IMR-90 (cell line): ENCODE measurements around the gene PPP1R9B. TPM values are rescaled to one million over a fixed set of nuclear protein-coding genes. Genes with fewer than 3 reads are reported as not detected.

ENCODE experiments used
- ATAC-seq: fragments of 200-7000 bp; cut with Tn5 transposase; 2 replicates; pipeline ENCODE4 v1.9.1; 2020; ENCODE audit warnings: low read depth, mild to moderate bottlenecking, moderate library complexity
- BruUV-seq: library from RNA; stranded (reverse); fragments of 400-500 nt; replicated peaks from 2 replicates; lab custom pipeline; 2021; lab: Mats Ljungman, UMichigan
- CTCF ChIA-PET: fragments of 300-600 bp; formaldehyde crosslinking; extraction: SDS; loops from one replicate; lab custom pipeline; 2021; ENCODE audit warnings: antibody characterized with exemption; lab: Yijun Ruan, JAX
- POLR2A ChIA-PET: fragments of 300-600 bp; sonication (Branson Sonifier 250); formaldehyde crosslinking; loops from one replicate; lab custom pipeline; 2022; ENCODE audit warnings: antibody characterized with exemption; ENCODE audit not compliant: unreplicated experiment; lab: Charles Lee
- DNase-seq: peaks from one replicate; pipeline ENCODE4 v3.0.0; 2013
- H2AFZ ChIP-seq: replicated peaks from 2 replicates; pipeline ENCODE3; 2013; ENCODE audit warnings: low read length, mild to moderate bottlenecking; ENCODE audit not compliant: poor library complexity
- H2AK5ac ChIP-seq: 2 replicates; pipeline ENCODE4 v1.6.1; 2013; ENCODE audit warnings: low read depth, low read length, inconsistent platforms
- H2AK9ac ChIP-seq: replicated peaks from 2 replicates; pipeline ENCODE3; 2013; ENCODE audit warnings: mild to moderate bottlenecking, low read depth, low read length, moderate library complexity; ENCODE audit not compliant: poor library complexity
- H2BK120ac ChIP-seq: 2 replicates; pipeline ENCODE4 v1.6.1; 2013; ENCODE audit warnings: low read depth, low read length, inconsistent platforms
- H2BK15ac ChIP-seq: 3 replicates; pipeline ENCODE4 v1.6.1; 2013; ENCODE audit warnings: low read depth, low read length, inconsistent platforms
- H2BK20ac ChIP-seq: 2 replicates; pipeline ENCODE4 v1.6.1; 2013; ENCODE audit warnings: low read depth, mild to moderate bottlenecking, inconsistent platforms, low read length, moderate library complexity
- H2BK5ac ChIP-seq: 2 replicates; pipeline ENCODE4 v1.6.1; 2013; ENCODE audit warnings: mild to moderate bottlenecking, low read depth, low read length, inconsistent platforms; ENCODE audit not compliant: poor library complexity, severe bottlenecking
- H3K14ac ChIP-seq: replicated peaks from 2 replicates; pipeline ENCODE4 v1.6.1; 2013; ENCODE audit warnings: low read depth, low read length, inconsistent platforms
- H3K18ac ChIP-seq: 2 replicates; pipeline ENCODE4 v1.6.1; 2013; ENCODE audit warnings: low read depth, low read length, control low read depth
- H3K23ac ChIP-seq: 2 replicates; pipeline ENCODE4 v1.6.1; 2013; ENCODE audit warnings: low read depth, low read length, inconsistent platforms
- H3K27ac ChIP-seq: 2 replicates; pipeline ENCODE4 v1.5.1; 2013; ENCODE audit warnings: mild to moderate bottlenecking, control low read depth, low read length; ENCODE audit not compliant: insufficient read depth
- H3K27me3 ChIP-seq: 2 replicates; pipeline ENCODE4 v1.6.1; 2013; ENCODE audit warnings: low read length; ENCODE audit not compliant: control insufficient read depth, insufficient read depth
- H3K36me3 ChIP-seq: 2 replicates; pipeline ENCODE4 v1.6.1; 2013; ENCODE audit warnings: low read length, mixed read lengths; ENCODE audit not compliant: control insufficient read depth, insufficient read depth
- H3K4ac ChIP-seq: 2 replicates; pipeline ENCODE4 v1.6.1; 2013; ENCODE audit warnings: low read depth, low read length, inconsistent platforms
- H3K4me1 ChIP-seq: 2 replicates; pipeline ENCODE4 v1.6.1; 2013; ENCODE audit warnings: low read length, mixed read lengths; ENCODE audit not compliant: control insufficient read depth, insufficient read depth
- H3K4me2 ChIP-seq: 2 replicates; pipeline ENCODE4 v1.6.1; 2013; ENCODE audit warnings: low read depth, mild to moderate bottlenecking, control low read depth, low read length, moderate library complexity
- H3K4me3 ChIP-seq: 2 replicates; pipeline ENCODE4 v1.5.1; 2013; ENCODE audit warnings: low read depth, mild to moderate bottlenecking, control low read depth, low read length, moderate library complexity; ENCODE audit not compliant: insufficient read depth
- H3K56ac ChIP-seq: 2 replicates; pipeline ENCODE4 v1.6.1; 2013; ENCODE audit warnings: low read length, inconsistent platforms; ENCODE audit not compliant: insufficient read depth; ENCODE audit errors: extremely low read depth
- H3K79me1 ChIP-seq, 2 experiments: 2 replicates each; pipeline ENCODE4 v1.6.1; 2013; ENCODE audit warnings: low read length in 2 of 2, inconsistent platforms in 1 of 2, low read depth in 1 of 2
- H3K9ac ChIP-seq: 2 replicates; pipeline ENCODE4 v1.6.1; 2013; ENCODE audit warnings: low read depth, low read length, control low read depth
- H3K9me1 ChIP-seq: 2 replicates; pipeline ENCODE4 v1.6.1; 2013; ENCODE audit warnings: low read length, inconsistent platforms; ENCODE audit not compliant: insufficient read depth
- H3K9me3 ChIP-seq: 2 replicates; pipeline ENCODE4 v1.6.1; 2013; ENCODE audit warnings: low read length; ENCODE audit not compliant: control insufficient read depth, insufficient read depth
- H4K20me1 ChIP-seq: 2 replicates; pipeline ENCODE4 v1.6.1; 2013; ENCODE audit warnings: low read length, inconsistent platforms; ENCODE audit not compliant: insufficient read depth
- H4K5ac ChIP-seq: 2 replicates; pipeline ENCODE4 v1.6.1; 2013; ENCODE audit warnings: mild to moderate bottlenecking, low read depth, low read length, control low read depth
- H4K8ac ChIP-seq, 2 experiments: 2 replicates each; pipeline ENCODE4 v1.6.1; 2013; ENCODE audit warnings: low read depth in 2 of 2, low read length in 2 of 2, control low read depth in 1 of 2, inconsistent platforms in 1 of 2
- H4K91ac ChIP-seq: 2 replicates; pipeline ENCODE4 v1.6.1; 2013; ENCODE audit warnings: low read depth, low read length, inconsistent platforms; ENCODE audit not compliant: insufficient read depth
- BHLHE40 ChIP-seq: fragments of 150-350 bp; IDR thresholded peaks from 2 replicates; pipeline ENCODE4 v1.6.1; 2016; ENCODE audit warnings: mild to moderate bottlenecking, low read depth, low read length
- CEBPB ChIP-seq: IDR thresholded peaks from 2 replicates; pipeline ENCODE4 v1.6.1; 2012; ENCODE audit warnings: low read depth, low read length, improper control_type of control experiment
- CHD1 ChIP-seq: IDR thresholded peaks from 2 replicates; pipeline ENCODE4 v1.6.1; 2012; ENCODE audit warnings: low read depth, low read length, improper control_type of control experiment
- CTCF ChIP-seq: conservative IDR thresholded peaks from 2 replicates; pipeline ENCODE4 v1.5.1; 2012; ENCODE audit warnings: mild to moderate bottlenecking, low read depth, low read length, improper control_type of control experiment
- ELK1 ChIP-seq: fragments of 150-350 bp; IDR thresholded peaks from 2 replicates; pipeline ENCODE4 v1.6.1; 2016; ENCODE audit warnings: low read depth, mild to moderate bottlenecking, low read length, moderate library complexity, borderline replicate concordance
- FOS ChIP-seq: fragments of 150-350 bp; IDR thresholded peaks from 2 replicates; pipeline ENCODE4 v1.6.1; 2016; ENCODE audit warnings: low read depth, low read length
- MAFK ChIP-seq: IDR thresholded peaks from 2 replicates; pipeline ENCODE4 v1.6.1; 2012; ENCODE audit warnings: low read depth, low read length, improper control_type of control experiment
- NFE2L2 ChIP-seq: fragments of 150-350 bp; IDR thresholded peaks from 2 replicates; pipeline ENCODE4 v1.6.1; 2016; ENCODE audit warnings: low read depth, mild to moderate bottlenecking, low read length
- POLR2A ChIP-seq: IDR thresholded peaks from 2 replicates; pipeline ENCODE4 v1.6.1; 2012; ENCODE audit warnings: mild to moderate bottlenecking, low read depth, low read length
- RAD21 ChIP-seq: IDR thresholded peaks from 2 replicates; pipeline ENCODE4 v1.6.1; 2012; ENCODE audit warnings: low read length, improper control_type of control experiment
- RFX5 ChIP-seq: IDR thresholded peaks from 2 replicates; pipeline ENCODE4 v1.8.0; 2012; ENCODE audit warnings: low read depth, mild to moderate bottlenecking, low read length, moderate library complexity
- SMC3 ChIP-seq: fragments of 150-350 bp; IDR thresholded peaks from 2 replicates; pipeline ENCODE4 v1.6.1; 2016; ENCODE audit warnings: low read depth, mild to moderate bottlenecking, antibody characterized with exemption, low read length, moderate library complexity
- USF2 ChIP-seq: fragments of 150-350 bp; IDR thresholded peaks from 2 replicates; pipeline ENCODE4 v1.6.1; 2017; ENCODE audit warnings: mild to moderate bottlenecking, antibody characterized with exemption, low read length, low read depth
- WGBS, 2 experiments: methylation state at CpG; one replicate each; pipeline versions ENCODE4 v1.1.5 to v1.1.7; 2013; ENCODE audit warnings: missing lambda C conversion rate in 2 of 2; ENCODE audit not compliant: insufficient read length in 1 of 2; ENCODE audit errors: extremely low coverage in 2 of 2; 5-methylcytosine and 5-hydroxymethylcytosine counted together
- dilution Hi-C: fragments of 300-500 bp; cut with HindIII; formaldehyde crosslinking; loops from one replicate; pipeline ENCODE4 v1.14.3; 2018; ENCODE audit warnings: low sequenced_read_pairs; ENCODE audit not compliant: unreplicated experiment
- in situ Hi-C: fragments of 300-500 bp; cut with MboI; formaldehyde crosslinking; loops from 3 replicates; pipeline ENCODE4 v1.14.3; 2019; ENCODE audit warnings: low sequenced_read_pairs, inconsistent platforms, mixed read lengths
- intact Hi-C: fragments of 100-400 bp; cut with micrococcal nuclease; formaldehyde crosslinking; loops from 2 replicates; pipeline ENCODE4 v1.10.0; 2022
- polyA plus RNA-seq, 3 experiments: library from polyadenylated mRNA; depleted of rRNA; stranded (reverse); fragments of >200 nt; gene quantifications; 2 replicates each; pipeline ENCODE4 v1.2.3, GENCODE V29; 2012; ENCODE audit warnings: low replicate concordance in 1 of 3
- total RNA-seq: library from RNA; depleted of rRNA; stranded (reverse); fragments of >200 nt; gene quantifications from 2 replicates; pipeline ENCODE4 v1.2.3, GENCODE V29; 2012

The PPP1R9B gene
- total and polyA plus RNA-seq, 2 of the 4 experiments (the other 2 are of a cell fraction) = 23.0 to 28.0 TPM

- Histone ChIP-seq H3K18ac (peak overlapping the region; percentile 47), H2AFZ (peak overlapping the region; percentile 100), H3K4me1 (peaks cover 5% of the 10 kb centered on the region; the same call in 1 of the 2 replicates), H4K91ac (peak overlapping the region; percentile 80), H4K8ac (peak overlapping the region; percentile 34 to 91), H2AK9ac (peak overlapping the region; percentile 70), H3K27ac (peak overlapping the region; percentile 46), H3K9me1 (no peaks in the 10 kb centered on the region), H3K23ac (peak overlapping the region; percentile 92), H4K20me1 (no peaks in the 10 kb centered on the region), H3K36me3 (no peaks in the 10 kb centered on the region), H3K27me3 (no peaks in the 10 kb centered on the region), H4K5ac (peak overlapping the region; percentile 53), H2BK15ac (peak overlapping the region; percentile 79; the same call in 1 of the 3 replicates), H3K9me3 (no peaks in the 10 kb centered on the region), H3K14ac (peak overlapping the region; percentile 91), H3K79me1 (peaks cover 0 to 5% of the 10 kb centered on the region in 2 experiments; a peak in 1 of 4 replicates), H3K56ac (peak overlapping the region; percentile 39), H2BK5ac (peak overlapping the region; percentile 52), H3K4me2 (peak overlapping the region; percentile 89), H2AK5ac (peak overlapping the region; percentile 40), H3K4me3 (peak overlapping the region; percentile 61), H3K9ac (peak overlapping the region; percentile 69), H2BK20ac (peak overlapping the region; percentile 90; the same call in 1 of the 2 replicates), H2BK120ac (peak overlapping the region; percentile 90), H3K4ac (peak overlapping the region; percentile 86)
- ATAC-seq (peak; percentile 96), DNase-seq (peak; percentile 90)
- 0% methylated on average over 20 of the region's 53 CpGs; no CpG with 5 or more reads in 1 of the 2 experiments for WGBS, 2 experiments
- ChIA-PET POLR2A (interaction anchor here (0.5 to 1.4 kb wide), 3 partner anchors 43 to 132 kb away, joined by 3 to 4 read pairs (median 3); no protein-coding TSS in a partner anchor), CTCF (interaction anchor here (0.9 to 2.2 kb wide), 15 partner anchors 8 to 133 kb away, joined by 3 to 12 read pairs (median 4); no protein-coding TSS in a partner anchor)
- dilution Hi-C loops = no loop called here
- intact Hi-C loops = loop anchor here (1.0 kb wide), 3 partner anchors 21 to 66 kb away; partner anchors contain the start of gene PDK2
- in situ Hi-C loops = no loop called here
- no TSS peak for BruUV-seq
- TF ChIP-seq BHLHE40 (no peak), RAD21 (peak; percentile 72), CHD1 (no peak), POLR2A (peak; percentile 58), FOS (no peak), CEBPB (no peak), USF2 (0 out of 2 replicates have a peak, but pooled peaks have one; percentile 4), NFE2L2 (no peak), ELK1 (no peak), SMC3 (peak; percentile 96), CTCF (peak; percentile 97), RFX5 (no peak), MAFK (no peak)
Measured at GRCh38 chr17:50161023-50161910, 10.8 kb upstream of the PPP1R9B start.
